Measurements from ENCODE around the gene TEDC2. TPM values are rescaled to one million over a fixed set of nuclear protein-coding genes. Genes with fewer than 3 reads are reported as not detected.

Gene TEDC2
- total and polyA plus RNA-seq, 9 of the 15 experiments (the other 6 are each of a cell fraction or from before 2014, with no cell fraction given) = 0.75 to 57.0 (median 17.6) TPM

GRCh38 chr16:2428784-2429033 is 31.2 kb upstream of the TEDC2 start (continued):
- TF ChIP-seq SMAD1 (IDR thresholded peaks at IDR 0.05; ENCODE audit: low read depth, low read length, partially characterized antibody) = no peak
- TF ChIP-seq NFYB (IDR thresholded peaks at IDR 0.05; ENCODE audit: extremely low read depth, insufficient read length) = no peak
- no peak for TF ChIP-seq NELFE (IDR thresholded peaks at IDR 0.05; ENCODE audit: insufficient read depth, insufficient read length)
- no peak for TF ChIP-seq ZBTB33 (CRISPR knock-in tag; IDR thresholded peaks at IDR 0.05)
- TF ChIP-seq JUN (IDR thresholded peaks at IDR 0.05; ENCODE audit: borderline replicate concordance, low read depth, low read length) = no peak; the same call in 1 of the 2 replicates
- peak; percentile 12 for TF ChIP-seq JUN (CRISPR knock-in tag; IDR thresholded peaks at IDR 0.05; ENCODE audit: borderline replicate concordance)
- TF ChIP-seq TAF9B (IDR thresholded peaks at IDR 0.05; ENCODE audit: partially characterized antibody) = no peak
- TF ChIP-seq HLTF (IDR thresholded peaks at IDR 0.05) = 0 out of 2 replicates have a peak, but pooled peaks have one; percentile 63
- peak; percentile 94 for TF ChIP-seq L3MBTL2 (IDR thresholded peaks at IDR 0.05)
- TF ChIP-seq ETV1 (tag; conservative IDR thresholded peaks at IDR 0.05; ENCODE audit: low read depth) = no peak
- no peak for TF ChIP-seq CBX5 (IDR thresholded peaks at IDR 0.05; ENCODE audit: borderline replicate concordance, low read depth)
- no peak for TF ChIP-seq ZNF512 (tag; IDR thresholded peaks at IDR 0.05)
- no peak for TF ChIP-seq ZC3H8 (IDR thresholded peaks at IDR 0.05)
- no peak for TF ChIP-seq KDM1A (IDR thresholded peaks at IDR 0.05)
- no peak for TF ChIP-seq NEUROD1 (IDR thresholded peaks at IDR 0.05; ENCODE audit: borderline replicate concordance, low read depth, low read length, partially characterized antibody)
- TF ChIP-seq SMARCA4 (IDR thresholded peaks at IDR 0.05) = no peak
- no peak for TF ChIP-seq RAD51 (IDR thresholded peaks at IDR 0.05; ENCODE audit: borderline replicate concordance, low read depth)
- TF ChIP-seq, protein P1, sequence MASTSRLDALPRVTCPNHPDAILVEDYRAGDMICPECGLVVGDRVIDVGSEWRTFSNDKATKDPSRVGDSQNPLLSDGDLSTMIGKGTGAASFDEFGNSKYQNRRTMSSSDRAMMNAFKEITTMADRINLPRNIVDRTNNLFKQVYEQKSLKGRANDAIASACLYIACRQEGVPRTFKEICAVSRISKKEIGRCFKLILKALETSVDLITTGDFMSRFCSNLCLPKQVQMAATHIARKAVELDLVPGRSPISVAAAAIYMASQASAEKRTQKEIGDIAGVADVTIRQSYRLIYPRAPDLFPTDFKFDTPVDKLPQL (IDR thresholded peaks at IDR 0.05; ENCODE audit: extremely low read depth, insufficient read length) = no peak
- no peak for TF ChIP-seq HEY1 (CRISPR knock-in tag; IDR thresholded peaks at IDR 0.05; ENCODE audit: borderline replicate concordance)
- TF ChIP-seq ZNF644 (tag; IDR thresholded peaks at IDR 0.05; ENCODE audit: low read depth) = no peak
- TF ChIP-seq ZNF408 (CRISPR knock-in tag; IDR thresholded peaks at IDR 0.05; ENCODE audit: low read depth) = no peak
- no peak for TF ChIP-seq ELF4 (CRISPR knock-in tag; IDR thresholded peaks at IDR 0.05)
- TF ChIP-seq YY1 (IDR thresholded peaks at IDR 0.05; ENCODE audit: borderline replicate concordance in 1 of 3, control insufficient read depth in 1 of 3, extremely low read depth in 1 of 3, insufficient read depth in 3 of 3, insufficient read length in 1 of 3, insufficient replicate concordance in 2 of 3, low read depth in 1 of 3, low read length in 2 of 3) = no peak
- TF ChIP-seq CREBBP (IDR thresholded peaks at IDR 0.05; ENCODE audit: low read depth, low read length) = no peak
- no peak for TF ChIP-seq FOXK2 (conservative IDR thresholded peaks at IDR 0.05 in 1 of 2, IDR thresholded peaks at IDR 0.05 in 1 of 2; ENCODE audit: low read depth in 2 of 2)
- TF ChIP-seq CC2D1A (IDR thresholded peaks at IDR 0.05) = no peak
- no peak for TF ChIP-seq HMBOX1 (IDR thresholded peaks at IDR 0.05)

All from K562 (cell line).